ENCODE results near the gene ARPP19.

DNA sequence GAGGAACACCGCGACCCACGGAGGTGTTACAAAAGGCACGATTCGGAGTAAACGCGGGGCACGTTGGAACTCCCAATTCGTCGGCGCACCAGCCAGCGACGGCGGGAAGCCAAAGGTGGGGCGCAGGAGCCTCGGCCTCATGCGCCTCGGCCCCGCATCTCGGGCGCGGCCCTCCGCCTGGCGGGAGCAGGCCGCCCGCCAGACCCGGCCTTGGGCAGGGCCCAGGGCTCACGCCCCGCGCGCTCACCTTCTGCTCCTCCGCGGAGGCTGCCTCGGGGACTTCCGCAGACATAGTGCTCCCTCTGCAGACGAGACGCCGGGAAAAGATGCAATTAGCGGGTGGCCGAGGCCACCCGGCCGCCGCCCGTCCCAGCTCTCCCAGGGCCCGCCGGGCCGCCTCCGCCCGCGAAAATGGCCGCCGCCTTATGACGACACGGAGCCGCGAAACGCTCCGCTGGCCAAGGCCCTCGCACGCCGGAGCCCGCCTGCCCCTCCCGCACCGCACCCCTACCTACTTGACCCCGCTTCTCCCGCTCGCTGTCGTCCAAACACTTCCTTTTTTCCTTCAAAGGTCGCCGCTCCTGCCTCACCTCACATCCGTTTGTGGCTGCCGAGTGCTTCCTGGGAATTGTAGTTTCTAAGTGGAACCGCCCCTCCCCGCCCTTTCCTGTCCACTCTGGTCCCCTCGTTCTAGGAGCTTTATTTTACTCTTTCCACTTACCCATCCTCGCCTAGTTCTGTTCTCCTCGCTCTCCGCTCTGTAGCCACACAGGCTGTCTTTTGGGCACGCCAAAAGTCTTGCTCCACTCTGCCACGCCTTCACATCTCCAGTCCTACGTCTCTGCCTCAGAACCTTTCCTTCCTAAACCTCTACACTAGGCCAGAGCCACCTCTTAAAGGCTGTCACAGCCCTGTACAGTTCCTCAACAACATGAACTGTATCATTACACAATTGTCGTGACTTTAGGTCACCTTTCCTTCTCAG, at the start of gene ARPP19:
- TF ChIP-seq NFE2L1 (CRISPR knock-in tag; IDR thresholded peaks at IDR 0.05) (no peak), TEAD4 (CRISPR knock-in tag; IDR thresholded peaks at IDR 0.05) (no peak), SP1 (CRISPR knock-in tag; conservative IDR thresholded peaks at IDR 0.05) (no peak; the same call in 1 of the 2 replicates), FOXK1 (CRISPR knock-in tag; IDR thresholded peaks at IDR 0.05) (peak; percentile 81; the same call in 1 of the 2 replicates), ATF1 (CRISPR knock-in tag; IDR thresholded peaks at IDR 0.05) (no peak)
- TF ChIP-seq, protein P1, sequence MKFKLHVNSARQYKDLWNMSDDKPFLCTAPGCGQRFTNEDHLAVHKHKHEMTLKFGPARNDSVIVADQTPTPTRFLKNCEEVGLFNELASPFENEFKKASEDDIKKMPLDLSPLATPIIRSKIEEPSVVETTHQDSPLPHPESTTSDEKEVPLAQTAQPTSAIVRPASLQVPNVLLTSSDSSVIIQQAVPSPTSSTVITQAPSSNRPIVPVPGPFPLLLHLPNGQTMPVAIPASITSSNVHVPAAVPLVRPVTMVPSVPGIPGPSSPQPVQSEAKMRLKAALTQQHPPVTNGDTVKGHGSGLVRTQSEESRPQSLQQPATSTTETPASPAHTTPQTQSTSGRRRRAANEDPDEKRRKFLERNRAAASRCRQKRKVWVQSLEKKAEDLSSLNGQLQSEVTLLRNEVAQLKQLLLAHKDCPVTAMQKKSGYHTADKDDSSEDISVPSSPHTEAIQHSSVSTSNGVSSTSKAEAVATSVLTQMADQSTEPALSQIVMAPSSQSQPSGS (CRISPR knock-in tag; IDR thresholded peaks at IDR 0.05; ENCODE audit: borderline replicate concordance, low read depth) = no peak
- TF ChIP-seq, protein P2, sequence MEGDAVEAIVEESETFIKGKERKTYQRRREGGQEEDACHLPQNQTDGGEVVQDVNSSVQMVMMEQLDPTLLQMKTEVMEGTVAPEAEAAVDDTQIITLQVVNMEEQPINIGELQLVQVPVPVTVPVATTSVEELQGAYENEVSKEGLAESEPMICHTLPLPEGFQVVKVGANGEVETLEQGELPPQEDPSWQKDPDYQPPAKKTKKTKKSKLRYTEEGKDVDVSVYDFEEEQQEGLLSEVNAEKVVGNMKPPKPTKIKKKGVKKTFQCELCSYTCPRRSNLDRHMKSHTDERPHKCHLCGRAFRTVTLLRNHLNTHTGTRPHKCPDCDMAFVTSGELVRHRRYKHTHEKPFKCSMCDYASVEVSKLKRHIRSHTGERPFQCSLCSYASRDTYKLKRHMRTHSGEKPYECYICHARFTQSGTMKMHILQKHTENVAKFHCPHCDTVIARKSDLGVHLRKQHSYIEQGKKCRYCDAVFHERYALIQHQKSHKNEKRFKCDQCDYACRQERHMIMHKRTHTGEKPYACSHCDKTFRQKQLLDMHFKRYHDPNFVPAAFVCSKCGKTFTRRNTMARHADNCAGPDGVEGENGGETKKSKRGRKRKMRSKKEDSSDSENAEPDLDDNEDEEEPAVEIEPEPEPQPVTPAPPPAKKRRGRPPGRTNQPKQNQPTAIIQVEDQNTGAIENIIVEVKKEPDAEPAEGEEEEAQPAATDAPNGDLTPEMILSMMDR (IDR thresholded peaks at IDR 0.05) = no peak
- TF ChIP-seq, protein P3, sequence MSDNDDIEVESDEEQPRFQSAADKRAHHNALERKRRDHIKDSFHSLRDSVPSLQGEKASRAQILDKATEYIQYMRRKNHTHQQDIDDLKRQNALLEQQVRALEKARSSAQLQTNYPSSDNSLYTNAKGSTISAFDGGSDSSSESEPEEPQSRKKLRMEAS (CRISPR knock-in tag; IDR thresholded peaks at IDR 0.05) = peak; percentile 94
- TF ChIP-seq, protein P4, sequence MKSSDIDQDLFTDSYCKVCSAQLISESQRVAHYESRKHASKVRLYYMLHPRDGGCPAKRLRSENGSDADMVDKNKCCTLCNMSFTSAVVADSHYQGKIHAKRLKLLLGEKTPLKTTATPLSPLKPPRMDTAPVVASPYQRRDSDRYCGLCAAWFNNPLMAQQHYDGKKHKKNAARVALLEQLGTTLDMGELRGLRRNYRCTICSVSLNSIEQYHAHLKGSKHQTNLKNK (CRISPR knock-in tag; IDR thresholded peaks at IDR 0.05) = no peak
- TF ChIP-seq, protein P5, sequence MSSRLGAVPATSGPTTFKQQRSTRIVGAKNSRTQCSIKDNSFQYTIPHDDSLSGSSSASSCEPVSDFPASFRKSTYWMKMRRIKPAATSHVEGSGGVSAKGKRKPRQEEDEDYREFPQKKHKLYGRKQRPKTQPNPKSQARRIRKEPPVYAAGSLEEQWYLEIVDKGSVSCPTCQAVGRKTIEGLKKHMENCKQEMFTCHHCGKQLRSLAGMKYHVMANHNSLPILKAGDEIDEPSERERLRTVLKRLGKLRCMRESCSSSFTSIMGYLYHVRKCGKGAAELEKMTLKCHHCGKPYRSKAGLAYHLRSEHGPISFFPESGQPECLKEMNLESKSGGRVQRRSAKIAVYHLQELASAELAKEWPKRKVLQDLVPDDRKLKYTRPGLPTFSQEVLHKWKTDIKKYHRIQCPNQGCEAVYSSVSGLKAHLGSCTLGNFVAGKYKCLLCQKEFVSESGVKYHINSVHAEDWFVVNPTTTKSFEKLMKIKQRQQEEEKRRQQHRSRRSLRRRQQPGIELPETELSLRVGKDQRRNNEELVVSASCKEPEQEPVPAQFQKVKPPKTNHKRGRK (CRISPR knock-in tag; IDR thresholded peaks at IDR 0.05; ENCODE audit: borderline replicate concordance) = no peak
- TF ChIP-seq, protein P6, sequence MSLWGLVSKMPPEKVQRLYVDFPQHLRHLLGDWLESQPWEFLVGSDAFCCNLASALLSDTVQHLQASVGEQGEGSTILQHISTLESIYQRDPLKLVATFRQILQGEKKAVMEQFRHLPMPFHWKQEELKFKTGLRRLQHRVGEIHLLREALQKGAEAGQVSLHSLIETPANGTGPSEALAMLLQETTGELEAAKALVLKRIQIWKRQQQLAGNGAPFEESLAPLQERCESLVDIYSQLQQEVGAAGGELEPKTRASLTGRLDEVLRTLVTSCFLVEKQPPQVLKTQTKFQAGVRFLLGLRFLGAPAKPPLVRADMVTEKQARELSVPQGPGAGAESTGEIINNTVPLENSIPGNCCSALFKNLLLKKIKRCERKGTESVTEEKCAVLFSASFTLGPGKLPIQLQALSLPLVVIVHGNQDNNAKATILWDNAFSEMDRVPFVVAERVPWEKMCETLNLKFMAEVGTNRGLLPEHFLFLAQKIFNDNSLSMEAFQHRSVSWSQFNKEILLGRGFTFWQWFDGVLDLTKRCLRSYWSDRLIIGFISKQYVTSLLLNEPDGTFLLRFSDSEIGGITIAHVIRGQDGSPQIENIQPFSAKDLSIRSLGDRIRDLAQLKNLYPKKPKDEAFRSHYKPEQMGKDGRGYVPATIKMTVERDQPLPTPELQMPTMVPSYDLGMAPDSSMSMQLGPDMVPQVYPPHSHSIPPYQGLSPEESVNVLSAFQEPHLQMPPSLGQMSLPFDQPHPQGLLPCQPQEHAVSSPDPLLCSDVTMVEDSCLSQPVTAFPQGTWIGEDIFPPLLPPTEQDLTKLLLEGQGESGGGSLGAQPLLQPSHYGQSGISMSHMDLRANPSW (CRISPR knock-in tag; conservative IDR thresholded peaks at IDR 0.05; ENCODE audit: low read depth) = no peak
- TF ChIP-seq, protein P7, sequence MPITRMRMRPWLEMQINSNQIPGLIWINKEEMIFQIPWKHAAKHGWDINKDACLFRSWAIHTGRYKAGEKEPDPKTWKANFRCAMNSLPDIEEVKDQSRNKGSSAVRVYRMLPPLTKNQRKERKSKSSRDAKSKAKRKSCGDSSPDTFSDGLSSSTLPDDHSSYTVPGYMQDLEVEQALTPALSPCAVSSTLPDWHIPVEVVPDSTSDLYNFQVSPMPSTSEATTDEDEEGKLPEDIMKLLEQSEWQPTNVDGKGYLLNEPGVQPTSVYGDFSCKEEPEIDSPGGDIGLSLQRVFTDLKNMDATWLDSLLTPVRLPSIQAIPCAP (CRISPR knock-in tag; IDR thresholded peaks at IDR 0.05) = no peak

Measured in WTC11 (cell line).